Suprapubic skin (tissue), 3 donors: ENCODE data around the gene THAP3.

Experiments
- CTCF ChIP-seq, 2 donors: fragments of 200-600 bp in 1 of 2; fragments of 450-650 bp in 1 of 2; sonication (generic) in 1 of 2; IDR thresholded peaks; one replicate each; pipeline ENCODE4 v1.5.1; 2016 to 2019; ENCODE audit warnings: antibody characterized with exemption in 2 of 2, mild to moderate bottlenecking in 1 of 2, moderate library complexity in 1 of 2
- POLR2AphosphoS5 ChIP-seq, 3 donors: sonication (generic); formaldehyde crosslinking; IDR thresholded peaks; one replicate each; pipeline ENCODE4 v1.6.1; 2017; ENCODE audit warnings: antibody characterized with exemption in 3 of 3

GRCh38 chr1:6586404-6586816 lies 38.3 kb upstream of the THAP3 start:
- no peak for TF ChIP-seq POLR2AphosphoS5 (IDR thresholded peaks at IDR 0.05)
- TF ChIP-seq CTCF (IDR thresholded peaks at IDR 0.05), result no peak
